ENCODE results near the gene CAPN1. TPM values are rescaled to one million over a fixed set of nuclear protein-coding genes. Genes with fewer than 3 reads are reported as not detected.

Gene CAPN1
- total RNA-seq, 1 donor from 2014 or later = 154 TPM

DNA sequence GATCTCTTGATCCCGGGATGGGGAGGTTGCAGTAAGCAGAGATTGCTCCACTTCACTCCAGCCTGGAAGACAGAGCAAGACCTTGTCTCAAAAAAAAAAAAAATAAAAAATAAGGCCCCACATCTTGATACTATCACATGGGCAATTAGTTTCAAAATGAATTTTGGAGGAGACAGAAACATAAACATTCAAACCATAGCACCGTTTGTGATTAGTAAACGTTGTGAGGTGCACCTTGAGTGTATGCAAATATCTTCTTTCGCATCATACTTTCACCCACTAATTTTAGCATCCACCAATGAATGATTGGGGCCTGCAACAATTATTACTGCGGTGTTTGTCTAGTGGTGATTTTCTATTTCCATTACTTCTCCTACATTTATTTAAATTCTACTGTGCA, 22.7 kb upstream of the CAPN1 start:
- Mint-ChIP-seq H3K27me3 (ENCODE audit: unreplicated experiment) (peaks cover 9% of the 10 kb centered on the region), H3K27ac (ENCODE audit: unreplicated experiment) (no peak overlapping the region), H3K36me3 (ENCODE audit: unreplicated experiment) (no peaks in the 10 kb centered on the region), H3K4me3 (ENCODE audit: unreplicated experiment) (no peak overlapping the region), H3K4me1 (ENCODE audit: unreplicated experiment) (no peaks in the 10 kb centered on the region), H3K9me3 (ENCODE audit: unreplicated experiment) (no peaks in the 10 kb centered on the region)
- TF ChIP-seq, protein P1, sequence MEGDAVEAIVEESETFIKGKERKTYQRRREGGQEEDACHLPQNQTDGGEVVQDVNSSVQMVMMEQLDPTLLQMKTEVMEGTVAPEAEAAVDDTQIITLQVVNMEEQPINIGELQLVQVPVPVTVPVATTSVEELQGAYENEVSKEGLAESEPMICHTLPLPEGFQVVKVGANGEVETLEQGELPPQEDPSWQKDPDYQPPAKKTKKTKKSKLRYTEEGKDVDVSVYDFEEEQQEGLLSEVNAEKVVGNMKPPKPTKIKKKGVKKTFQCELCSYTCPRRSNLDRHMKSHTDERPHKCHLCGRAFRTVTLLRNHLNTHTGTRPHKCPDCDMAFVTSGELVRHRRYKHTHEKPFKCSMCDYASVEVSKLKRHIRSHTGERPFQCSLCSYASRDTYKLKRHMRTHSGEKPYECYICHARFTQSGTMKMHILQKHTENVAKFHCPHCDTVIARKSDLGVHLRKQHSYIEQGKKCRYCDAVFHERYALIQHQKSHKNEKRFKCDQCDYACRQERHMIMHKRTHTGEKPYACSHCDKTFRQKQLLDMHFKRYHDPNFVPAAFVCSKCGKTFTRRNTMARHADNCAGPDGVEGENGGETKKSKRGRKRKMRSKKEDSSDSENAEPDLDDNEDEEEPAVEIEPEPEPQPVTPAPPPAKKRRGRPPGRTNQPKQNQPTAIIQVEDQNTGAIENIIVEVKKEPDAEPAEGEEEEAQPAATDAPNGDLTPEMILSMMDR (IDR thresholded peaks at IDR 0.05) = no peak
- DNase-seq (ENCODE audit: extremely low spot score, unreplicated experiment) = no peak

DNA sequence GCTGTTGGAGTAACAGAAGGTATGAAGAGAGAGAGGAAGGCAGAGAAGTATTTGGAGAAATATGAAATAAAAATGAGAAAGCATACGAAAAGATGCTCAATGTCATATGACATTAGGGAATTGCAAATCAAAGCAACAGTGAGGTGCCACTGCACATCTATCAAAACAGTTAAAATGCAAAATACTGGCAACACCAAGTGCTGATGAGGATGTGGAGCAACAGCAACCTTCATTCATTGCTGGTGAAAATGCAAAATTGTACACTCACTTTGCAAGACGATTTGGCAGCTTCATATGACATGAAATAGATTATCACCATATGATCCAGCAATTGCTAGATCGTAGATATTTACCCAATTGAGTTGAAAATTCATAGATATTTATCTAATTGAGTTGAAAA, 21.1 kb upstream of the CAPN1 start:
- Mint-ChIP-seq H3K36me3 (ENCODE audit: unreplicated experiment) (no peaks in the 10 kb centered on the region), H3K27me3 (ENCODE audit: unreplicated experiment) (peaks cover 9% of the 10 kb centered on the region), H3K4me1 (ENCODE audit: unreplicated experiment) (no peaks in the 10 kb centered on the region), H3K9me3 (ENCODE audit: unreplicated experiment) (no peaks in the 10 kb centered on the region), H3K27ac (ENCODE audit: unreplicated experiment) (no peak overlapping the region), H3K4me3 (ENCODE audit: unreplicated experiment) (no peak overlapping the region)
- TF ChIP-seq, protein P1 (IDR thresholded peaks at IDR 0.05) = no peak
- DNase-seq (ENCODE audit: extremely low spot score, unreplicated experiment) = no peak

DNA sequence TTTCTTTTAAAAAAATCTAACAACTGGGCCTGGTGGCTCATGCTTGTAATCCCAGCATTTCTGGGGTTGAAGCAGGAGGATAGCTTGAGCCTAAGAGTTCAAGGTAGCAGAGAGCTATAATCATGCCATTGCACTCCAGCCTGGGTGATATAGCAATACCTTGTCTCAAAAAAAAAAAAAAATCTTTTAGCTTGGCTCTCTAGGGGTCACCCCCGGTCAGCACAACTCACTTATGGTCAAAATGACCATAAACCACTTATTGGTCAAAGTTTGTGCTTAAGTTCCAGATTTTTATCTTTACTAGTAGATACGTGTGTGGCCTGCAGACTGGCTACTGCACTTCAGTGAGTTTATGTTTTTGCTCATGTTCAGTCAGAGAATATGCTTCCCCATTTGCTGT, 18.0 kb upstream of the CAPN1 start:
- H3K27ac Mint-ChIP-seq (ENCODE audit: unreplicated experiment) = no peak overlapping the region

GRCh38 chr11:65165410-65166317, 16.1 kb upstream of the CAPN1 start:
- DNase-seq (ENCODE audit: extremely low spot score, unreplicated experiment) = no peak
- Mint-ChIP-seq H3K4me1 (ENCODE audit: unreplicated experiment) (peaks cover 14% of the 10 kb centered on the region), H3K36me3 (ENCODE audit: unreplicated experiment) (no peaks in the 10 kb centered on the region), H3K27me3 (ENCODE audit: unreplicated experiment) (no peaks in the 10 kb centered on the region), H3K27ac (ENCODE audit: unreplicated experiment) (no peak overlapping the region), H3K4me3 (ENCODE audit: unreplicated experiment) (no peak overlapping the region), H3K9me3 (ENCODE audit: unreplicated experiment) (no peaks in the 10 kb centered on the region)
- TF ChIP-seq, protein P1 (IDR thresholded peaks at IDR 0.05) = no peak

More for the DNA sequence above, 18.0 kb upstream of the CAPN1 start:
- Mint-ChIP-seq H3K36me3 (ENCODE audit: unreplicated experiment) (no peaks in the 10 kb centered on the region), H3K27me3 (ENCODE audit: unreplicated experiment) (peaks cover 9% of the 10 kb centered on the region), H3K4me1 (ENCODE audit: unreplicated experiment) (peaks cover 3% of the 10 kb centered on the region), H3K9me3 (ENCODE audit: unreplicated experiment) (no peaks in the 10 kb centered on the region), H3K4me3 (ENCODE audit: unreplicated experiment) (no peak overlapping the region)
- DNase-seq (ENCODE audit: extremely low spot score, unreplicated experiment) = no peak
- TF ChIP-seq, protein P1 (IDR thresholded peaks at IDR 0.05) = no peak

DNA sequence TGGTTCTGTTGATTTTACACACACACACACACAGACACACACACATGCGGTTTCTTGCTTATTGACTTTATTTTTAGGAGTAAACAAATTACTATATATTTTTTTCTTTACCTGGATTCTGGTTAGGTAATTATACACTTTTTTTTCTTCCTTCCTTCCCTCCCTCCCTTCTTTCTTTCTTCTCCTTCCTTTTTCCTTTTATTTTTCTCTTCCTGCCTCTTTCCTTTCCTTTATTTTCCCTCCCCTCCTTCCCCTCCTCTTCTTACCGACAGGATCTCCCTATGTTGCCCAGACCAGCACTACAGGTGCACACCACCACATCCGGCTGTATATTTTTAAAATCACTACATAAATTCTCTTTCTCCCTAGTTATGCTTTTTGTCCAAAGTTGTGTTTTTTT, 14.8 kb upstream of the CAPN1 start:
- no peak overlapping the region for H3K27ac Mint-ChIP-seq (ENCODE audit: unreplicated experiment)
- H3K36me3 Mint-ChIP-seq (ENCODE audit: unreplicated experiment) = no peaks in the 10 kb centered on the region
- no peaks in the 10 kb centered on the region for H3K9me3 Mint-ChIP-seq (ENCODE audit: unreplicated experiment)
- TF ChIP-seq, protein P1 (IDR thresholded peaks at IDR 0.05) = no peak
- no peak for DNase-seq (ENCODE audit: extremely low spot score, unreplicated experiment)
- peaks cover 14% of the 10 kb centered on the region for H3K4me1 Mint-ChIP-seq (ENCODE audit: unreplicated experiment)
- H3K27me3 Mint-ChIP-seq (ENCODE audit: unreplicated experiment) = no peaks in the 10 kb centered on the region
- H3K4me3 Mint-ChIP-seq (ENCODE audit: unreplicated experiment) = no peak overlapping the region
